GM23248 (cell line): ENCODE results near the gene C1QTNF3.

Experiments
- EZH2 ChIP-seq: fragments of 200-600 bp; sonication (generic); IDR thresholded peaks from 2 replicates; pipeline ENCODE4 v1.6.1; 2018; ENCODE audit warnings: antibody characterized with exemption, mild to moderate bottlenecking; ENCODE audit not compliant: insufficient read depth, poor library complexity, severe bottlenecking
- EZH2phosphoT487 ChIP-seq: fragments of 200-600 bp; sonication (generic); IDR thresholded peaks from 2 replicates; pipeline ENCODE4 v1.6.1; 2018; ENCODE audit warnings: antibody characterized with exemption, moderate library complexity, mild to moderate bottlenecking, low read depth; ENCODE audit not compliant: insufficient read depth

GRCh38 chr5:34007621-34008600 is 35.1 kb downstream of the C1QTNF3 start, which contains the start of gene AMACR:
- TF ChIP-seq EZH2 (no peak), EZH2phosphoT487 (no peak)
